Jurkat, Clone E6-1 (cell line): ENCODE results near the gene NBPF3.

Experiments used
- DNase-seq: peaks from one replicate; pipeline ENCODE4 v3.0.0-alpha.2; 2011; ENCODE audit warnings: low read depth, low spot score
- H3K4me3 ChIP-seq: 2 replicates; pipeline ENCODE4 v1.5.1; 2011; ENCODE audit warnings: mild to moderate bottlenecking, low read length, control low read depth, moderate library complexity

Gene NBPF3

GRCh38 chr1:21489146-21489545 lies 49.2 kb downstream of the NBPF3 start:
- DNase-seq = no peak
- H3K4me3 ChIP-seq = no peak overlapping the region

DNA sequence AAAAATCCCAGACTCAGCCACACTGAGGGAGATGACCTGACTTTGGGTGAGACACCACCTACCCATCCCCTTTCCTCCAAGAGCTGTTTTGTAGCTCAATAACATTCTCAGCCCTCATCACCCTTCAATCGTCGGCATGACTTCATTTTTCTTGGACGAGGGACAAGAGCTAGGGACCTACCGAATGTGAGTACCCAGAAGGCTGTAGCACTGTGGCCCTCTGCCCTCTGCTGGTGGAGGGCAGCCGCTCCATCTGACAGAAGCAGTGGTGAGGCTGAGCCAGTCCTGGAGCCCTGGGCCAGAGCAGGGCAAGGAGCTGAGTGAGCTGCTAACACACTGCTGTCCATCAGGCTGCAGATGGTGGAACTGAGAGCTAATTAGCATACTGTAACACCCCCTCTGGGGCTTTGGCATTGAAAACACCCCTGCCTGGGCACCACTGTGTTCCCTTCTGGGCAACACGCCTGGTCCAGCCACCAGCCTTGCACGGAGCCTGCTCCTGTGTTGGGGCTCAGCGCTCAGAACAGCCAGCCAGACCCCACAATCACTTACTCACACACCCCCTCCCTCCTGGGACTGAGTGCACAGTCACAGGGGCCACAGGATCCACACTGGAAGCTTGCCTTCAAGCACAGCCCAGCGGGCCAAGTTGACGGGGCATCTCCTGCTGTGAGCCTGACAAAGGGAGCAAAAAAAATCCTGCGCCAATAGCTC lies 51.0 kb downstream of the NBPF3 start:
- no peak overlapping the region for H3K4me3 ChIP-seq
- no peak for DNase-seq

DNA sequence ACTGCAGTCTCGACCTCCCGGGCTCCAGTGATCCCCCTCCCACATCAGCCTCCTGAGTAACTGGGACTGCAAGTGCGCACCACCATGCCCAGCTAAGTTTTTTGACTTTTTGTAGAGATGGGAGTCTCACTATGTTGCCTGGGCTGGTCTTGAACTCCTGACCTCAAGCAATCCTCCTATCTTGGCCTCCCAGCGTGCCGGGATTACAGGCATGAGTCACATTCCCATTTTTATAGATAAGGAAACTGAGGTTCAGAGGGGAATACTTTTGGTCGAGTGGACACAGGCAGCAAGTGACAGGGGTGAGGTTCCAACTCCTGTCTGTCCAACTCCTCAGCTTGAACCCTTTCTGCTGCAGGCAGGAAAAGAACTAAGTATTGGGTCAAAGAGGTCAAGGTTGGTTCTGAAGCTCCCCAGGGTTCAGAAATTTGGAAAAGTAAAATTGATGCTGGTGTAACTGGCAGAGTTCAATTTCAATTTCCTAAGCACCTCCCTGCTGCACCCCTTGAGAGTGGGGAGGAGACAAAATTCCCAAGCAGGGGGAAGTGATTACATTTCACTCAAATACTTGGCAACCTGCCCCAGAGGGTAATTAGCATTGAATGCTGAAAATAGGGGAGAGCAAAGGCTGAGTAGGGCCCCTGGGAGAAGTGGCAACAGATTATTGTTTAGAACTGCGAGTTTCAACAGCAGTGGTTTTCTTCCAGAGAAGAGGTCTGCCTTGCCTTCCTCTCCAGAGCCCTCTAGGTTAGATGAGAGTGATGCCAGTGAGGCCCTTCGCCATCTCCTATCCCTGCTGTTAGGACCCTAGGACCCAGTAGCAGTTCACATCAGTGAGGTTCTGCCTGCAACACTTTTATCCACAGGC lies 51.8 kb downstream of the NBPF3 start:
- no peak overlapping the region for H3K4me3 ChIP-seq
- DNase-seq = no peak

GRCh38 chr1:21492356-21492625 lies 52.4 kb downstream of the NBPF3 start:
- H3K4me3 ChIP-seq = no peak overlapping the region
- DNase-seq = no peak

DNA sequence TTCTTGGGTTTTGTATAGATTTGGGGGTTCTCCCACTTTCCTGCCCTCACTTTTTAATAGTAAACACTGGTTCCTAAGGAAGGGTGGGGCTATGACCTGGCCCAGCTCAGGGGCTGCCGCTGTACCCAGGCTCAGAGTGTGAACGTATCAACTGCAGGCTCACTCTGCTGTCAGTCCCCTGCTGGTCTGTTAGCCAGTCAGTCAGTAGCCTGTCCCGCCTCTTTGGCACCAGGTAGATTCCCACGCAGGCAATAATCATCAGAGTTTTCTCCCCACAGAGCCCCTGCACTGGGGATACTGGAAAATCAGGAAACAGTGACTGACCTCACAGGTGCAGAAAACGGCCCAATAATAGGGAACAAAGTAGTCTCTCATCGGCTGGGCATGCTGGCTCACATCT lies 54.3 kb downstream of the NBPF3 start:
- no peak overlapping the region for H3K4me3 ChIP-seq
- no peak for DNase-seq

DNA sequence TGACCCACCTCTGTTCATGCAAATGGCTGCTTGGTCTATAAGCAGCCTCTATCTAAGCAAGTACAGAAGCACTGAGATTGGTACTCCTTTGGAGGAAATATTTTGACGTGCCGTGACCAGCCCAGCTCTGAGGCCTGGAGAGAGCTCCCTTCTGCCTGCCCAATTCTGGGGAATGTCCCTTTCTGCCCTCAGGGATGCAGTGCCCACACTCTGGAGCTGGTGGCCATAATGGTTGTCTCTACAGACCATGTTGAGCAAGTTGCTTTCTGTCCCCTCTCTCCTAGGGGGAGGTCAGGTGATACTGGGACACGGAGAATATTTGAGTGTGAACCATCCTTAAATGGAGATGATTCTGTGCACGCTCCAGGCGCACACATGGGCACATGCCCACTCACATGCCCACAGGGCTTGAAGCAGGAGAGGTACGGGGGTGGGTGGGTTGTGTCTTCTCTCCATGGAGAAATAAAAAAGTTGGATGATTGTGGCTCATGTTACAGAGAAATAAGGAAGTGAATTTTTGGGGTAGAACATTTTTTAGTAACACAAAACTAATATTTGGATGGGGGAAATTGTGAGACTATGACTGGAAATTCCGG lies 55.4 kb downstream of the NBPF3 start:
- DNase-seq = no peak
- no peak overlapping the region for H3K4me3 ChIP-seq

DNA sequence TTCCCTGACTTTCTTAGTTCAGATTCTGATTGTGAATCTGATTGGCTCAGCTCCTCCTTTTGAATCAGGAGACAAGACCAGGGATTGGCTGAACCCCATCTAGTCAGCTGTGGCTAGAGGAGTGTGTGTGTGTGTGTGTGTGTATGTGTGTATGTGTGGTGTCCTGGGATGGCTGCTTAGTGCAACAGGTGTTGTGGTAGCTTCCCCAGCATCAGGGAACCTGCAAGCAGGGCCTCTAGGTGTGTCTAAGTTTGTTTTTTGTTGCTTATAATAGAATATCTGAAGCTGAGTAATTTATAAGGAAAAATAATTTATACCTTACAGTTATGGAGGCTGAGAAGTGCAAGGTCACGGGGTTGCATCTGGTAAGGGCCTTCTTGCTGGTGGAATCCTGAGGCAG lies 56.1 kb downstream of the NBPF3 start:
- no peak overlapping the region for H3K4me3 ChIP-seq
- no peak for DNase-seq

DNA sequence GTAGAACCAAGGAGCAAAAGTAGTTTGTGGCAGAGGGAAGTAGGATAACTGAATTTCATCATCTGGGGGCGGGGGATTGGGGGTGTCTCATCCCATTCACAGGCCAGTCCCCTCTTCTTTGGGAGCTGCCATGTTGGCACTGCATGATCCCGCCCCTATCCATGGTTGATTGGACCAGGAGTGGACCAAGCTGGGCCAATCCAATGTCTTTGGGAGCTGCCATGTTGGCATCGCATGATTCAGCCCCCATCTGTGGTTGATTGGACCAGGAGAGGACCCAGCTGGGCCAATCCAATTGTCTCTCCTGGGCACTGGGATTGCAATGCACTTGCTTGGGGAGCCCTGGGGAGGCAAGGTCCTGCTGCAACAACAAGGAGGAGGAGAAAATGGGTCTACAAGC lies 56.9 kb downstream of the NBPF3 start:
- no peak for DNase-seq
- no peak overlapping the region for H3K4me3 ChIP-seq

DNA sequence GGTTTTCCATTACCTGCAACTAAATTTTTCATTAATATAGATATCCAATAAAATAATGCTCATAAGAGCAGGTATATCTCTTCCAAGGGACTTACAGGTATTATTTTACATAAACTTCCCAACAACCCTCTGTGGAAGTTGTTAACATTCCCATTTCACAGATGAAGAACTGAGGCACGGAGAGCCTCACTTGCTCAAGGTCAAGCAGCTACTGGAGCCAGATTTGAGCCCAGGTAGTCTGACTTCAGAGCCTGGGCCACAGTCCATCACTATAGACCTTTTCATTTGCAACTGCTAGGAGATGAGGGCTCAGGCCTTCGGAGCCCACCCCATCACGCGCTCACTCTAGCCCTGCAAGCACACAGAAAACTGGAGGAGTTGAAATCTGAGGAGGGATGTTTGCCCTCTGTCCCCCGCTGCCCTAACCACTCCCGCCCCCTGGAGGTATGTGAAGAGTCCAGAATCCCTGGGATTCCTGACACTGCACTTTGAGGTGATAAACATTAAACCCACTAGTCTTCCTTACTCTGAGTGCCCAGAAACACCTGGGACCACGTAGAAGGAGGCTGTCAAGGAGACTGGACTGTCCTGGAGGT lies 57.6 kb downstream of the NBPF3 start:
- DNase-seq = no peak

DNA sequence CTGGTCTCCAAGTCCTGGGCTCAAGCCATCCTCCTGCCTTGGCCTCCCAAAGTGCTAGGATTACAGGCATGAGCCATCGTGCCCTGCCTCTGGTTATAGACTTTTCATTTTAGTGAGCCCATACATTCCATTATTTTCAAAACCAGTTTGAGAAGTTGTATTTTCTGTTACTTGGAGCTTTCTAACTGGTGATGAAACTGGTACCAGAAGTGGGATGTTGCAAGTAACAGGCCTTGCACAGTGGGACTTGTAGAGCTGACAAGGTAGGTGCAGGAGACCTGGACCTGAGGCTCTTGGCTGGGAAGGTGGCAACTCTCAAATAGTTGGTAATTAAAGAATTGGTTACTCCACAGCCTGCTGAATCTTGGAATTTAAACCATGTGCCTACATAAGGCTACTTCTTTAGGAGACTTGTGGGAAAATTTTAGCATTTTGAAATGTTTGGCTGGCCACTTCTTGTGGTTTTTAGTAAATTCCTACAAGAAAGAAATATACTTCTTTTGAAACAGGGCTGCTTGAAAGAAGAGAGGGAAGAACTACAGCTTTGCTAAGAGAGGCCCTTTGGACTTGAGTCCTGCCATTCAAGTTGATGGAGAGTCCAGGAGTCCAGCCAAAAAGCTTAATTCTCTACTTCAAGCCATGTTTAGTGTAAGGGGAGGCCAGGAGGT lies 59.5 kb downstream of the NBPF3 start:
- no peak overlapping the region for H3K4me3 ChIP-seq
- no peak for DNase-seq

More for the DNA sequence above, 57.6 kb downstream of the NBPF3 start:
- no peak overlapping the region for H3K4me3 ChIP-seq

DNA sequence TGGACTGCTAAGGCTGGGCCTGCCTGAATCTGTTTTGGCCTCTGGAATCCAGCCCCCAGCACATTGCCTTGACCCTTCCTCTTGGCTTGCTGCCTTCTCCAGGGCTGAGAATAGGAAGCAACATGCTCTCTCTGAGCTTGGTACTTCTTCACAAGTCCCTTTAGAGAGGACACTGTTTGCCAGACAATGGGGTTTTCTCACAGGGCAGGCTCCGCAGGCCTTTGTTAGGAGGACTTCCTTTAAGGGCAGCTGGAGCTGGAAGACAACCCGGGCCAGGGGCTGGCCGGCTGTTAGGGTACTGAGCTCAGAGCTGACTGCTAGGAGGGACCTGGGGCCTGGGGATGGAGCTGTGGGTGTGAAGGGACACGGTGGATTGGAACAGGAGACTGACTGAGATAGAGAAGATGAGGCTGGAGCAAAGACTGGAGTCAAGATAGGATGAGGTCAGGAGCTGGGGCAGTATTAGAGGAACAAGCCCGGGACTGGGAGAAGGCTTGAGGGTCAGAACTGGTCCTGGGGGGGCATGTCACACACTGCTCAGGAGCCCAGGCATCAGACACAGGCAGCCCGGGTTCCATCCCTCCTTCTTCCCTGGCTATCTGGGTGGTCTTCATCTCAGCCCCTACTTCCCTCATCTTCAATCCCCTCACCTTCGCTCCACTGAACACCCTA lies 63.9 kb downstream of the NBPF3 start:
- no peak for DNase-seq
- no peak overlapping the region for H3K4me3 ChIP-seq

DNA sequence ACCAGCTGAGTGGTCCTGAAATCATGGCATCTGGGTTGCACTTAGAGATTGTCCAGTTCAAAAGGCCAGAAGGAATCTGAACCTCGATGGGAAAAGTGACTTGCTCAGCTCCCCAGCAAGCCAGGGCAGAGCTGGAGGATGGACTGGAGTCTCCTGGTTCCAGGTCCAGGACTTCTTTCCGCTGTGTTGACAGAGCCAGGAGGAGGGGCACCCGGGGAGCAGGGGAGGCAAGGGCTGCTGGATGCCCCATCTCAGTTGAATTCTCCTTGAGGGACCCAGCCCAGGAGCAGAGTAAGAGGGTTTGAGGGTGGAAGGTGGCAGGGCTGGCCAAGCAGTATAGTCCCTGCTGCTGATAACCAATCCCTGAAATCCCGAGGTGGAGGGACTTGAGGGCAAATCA lies 66.9 kb downstream of the NBPF3 start:
- DNase-seq = no peak
- H3K4me3 ChIP-seq = no peak overlapping the region

DNA sequence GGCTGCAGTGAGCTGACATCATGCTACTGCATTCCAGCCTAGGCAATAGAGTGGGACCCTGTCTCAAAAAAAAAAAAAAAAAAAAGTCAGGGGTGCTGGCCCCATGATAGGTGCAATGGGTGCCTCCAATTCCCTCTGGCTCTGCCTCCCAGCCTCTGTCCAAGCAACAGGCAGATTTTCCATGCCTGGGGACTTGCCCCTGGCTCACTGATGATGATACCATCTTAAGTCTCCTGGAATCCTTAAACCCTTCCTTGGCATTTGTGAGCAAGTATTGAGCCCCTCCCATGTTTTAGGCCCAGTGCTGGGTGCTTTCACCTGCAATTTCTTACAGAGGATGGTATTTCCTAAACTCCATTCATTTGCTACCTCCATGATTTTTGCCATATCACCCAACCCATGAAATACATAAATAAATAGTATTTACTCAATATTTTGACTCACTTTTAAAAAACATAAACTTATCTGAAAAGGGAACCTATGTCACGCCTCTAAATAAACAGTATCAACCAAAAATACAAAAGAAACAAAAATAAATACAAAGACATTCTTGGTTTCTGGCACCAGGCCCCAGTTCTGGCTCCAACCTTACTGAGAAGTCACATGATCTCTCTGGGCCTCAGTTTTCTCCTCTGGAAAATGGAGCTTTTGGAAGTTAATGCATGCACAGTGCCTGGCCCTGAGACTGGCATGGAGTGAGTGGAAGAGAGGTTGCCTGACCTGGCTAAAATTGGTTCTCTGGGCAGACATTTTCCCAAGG lies 67.8 kb downstream of the NBPF3 start:
- no peak for DNase-seq
- no peak overlapping the region for H3K4me3 ChIP-seq

DNA sequence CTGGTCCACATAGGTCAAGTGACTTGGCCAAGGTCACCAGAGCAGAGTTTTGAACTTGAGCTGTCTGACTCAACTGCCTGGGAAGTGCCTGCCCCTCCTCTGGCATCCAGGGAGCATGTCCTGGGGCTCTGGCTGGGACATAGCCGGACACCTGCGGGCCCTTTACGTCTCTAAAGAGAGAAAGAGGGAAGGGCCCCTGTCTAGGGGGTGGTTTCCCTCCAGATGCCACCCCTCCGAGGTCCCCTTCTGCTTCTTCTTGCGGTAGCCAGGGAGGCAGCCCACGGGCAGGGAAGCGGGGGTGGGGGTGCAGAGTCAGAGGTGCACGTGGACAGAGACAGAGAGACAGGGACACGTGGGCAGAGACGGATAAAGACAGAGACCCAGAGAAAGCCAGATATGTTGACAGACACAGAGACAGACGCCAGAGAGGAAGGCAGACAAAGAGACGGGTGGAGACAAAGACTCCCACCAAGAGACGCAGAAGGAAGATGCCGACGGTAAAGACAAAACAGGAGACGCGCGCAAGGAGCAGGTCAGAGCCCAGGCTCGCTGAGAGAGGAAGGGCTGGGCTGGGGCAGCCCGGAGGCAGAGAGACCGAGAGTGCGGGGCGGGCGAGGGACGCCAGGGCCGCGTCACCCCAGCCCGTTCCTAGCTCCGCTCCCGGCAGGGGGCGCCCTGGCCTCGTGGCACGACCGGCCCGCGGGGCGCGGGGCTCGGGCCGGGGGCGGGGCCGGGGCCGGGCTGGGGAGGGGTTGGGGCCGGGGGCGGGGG lies 68.8 kb downstream of the NBPF3 start:
- H3K4me3 ChIP-seq = no peak overlapping the region
- no peak for DNase-seq

DNA sequence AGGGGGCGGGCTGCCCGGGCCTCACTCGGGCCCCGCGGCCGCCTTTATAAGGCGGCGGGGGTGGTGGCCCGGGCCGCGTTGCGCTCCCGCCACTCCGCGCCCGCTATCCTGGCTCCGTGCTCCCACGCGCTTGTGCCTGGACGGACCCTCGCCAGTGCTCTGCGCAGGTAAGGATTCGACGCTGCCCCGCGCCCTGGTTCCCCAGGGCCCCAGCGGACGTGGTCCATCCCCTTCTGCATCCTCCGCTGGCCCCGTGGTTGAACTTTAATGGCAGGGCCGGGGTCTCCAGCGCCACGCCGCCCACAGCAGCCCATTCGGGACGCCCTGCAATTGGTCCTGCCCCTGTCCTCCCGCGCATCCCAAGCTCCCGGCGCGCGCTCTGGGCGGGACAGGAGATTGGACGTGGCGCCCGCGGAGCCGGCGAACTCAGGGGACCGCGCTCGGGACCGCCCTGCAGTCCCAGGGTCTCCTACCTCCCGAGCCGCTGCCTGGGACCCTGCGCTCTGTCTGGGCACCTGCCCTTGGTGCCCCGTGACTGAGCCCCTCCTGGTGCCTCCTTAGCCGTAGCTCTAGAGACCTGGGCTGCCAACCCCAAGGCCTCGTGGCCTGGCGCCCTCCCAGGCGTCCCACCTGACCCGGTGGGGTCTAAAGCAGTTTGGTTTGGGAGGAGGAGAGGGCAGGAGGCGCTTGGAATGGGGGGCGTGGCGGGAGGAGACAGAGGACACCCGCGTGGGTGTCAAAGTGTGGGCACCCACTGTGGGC lies 69.6 kb downstream of the NBPF3 start, which contains the start of gene ALPL:
Gene ALPL (plus strand): TSS at position 73 of the 762 bp plus-strand sequence. CDS start 44,659 bp downstream, outside the sequence.
- H3K4me3 ChIP-seq = no peak within 1 kb of the TSS
- DNase-seq = no peak

DNA sequence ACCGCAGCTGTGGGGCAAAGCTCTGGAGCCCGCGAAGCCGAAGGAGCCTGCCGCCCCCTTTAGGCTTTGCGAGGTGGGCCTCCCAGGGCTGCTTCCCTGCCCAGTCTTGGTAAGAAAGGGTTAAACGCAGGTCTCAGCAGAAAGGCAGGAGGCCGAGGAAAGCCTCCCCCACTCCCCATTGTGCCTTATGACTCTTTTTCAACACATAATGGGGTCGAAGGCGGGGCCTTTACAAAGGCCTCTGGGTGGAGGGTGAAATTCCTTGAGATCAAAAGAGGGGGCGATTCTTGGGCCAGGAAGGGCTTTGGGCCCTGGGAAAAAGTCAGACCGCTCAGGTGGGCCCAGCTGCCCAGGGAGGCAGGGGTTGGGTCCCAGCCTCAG lies 70.2 kb downstream of the NBPF3 start:
- no peak for DNase-seq
- H3K4me3 ChIP-seq = no peak overlapping the region
